ENCODE results near the gene UTP14C.
"Not testable (repeated sequence)": the region's sequence is repeated elsewhere in the genome, so short reads cannot be mapped to it uniquely, and the experiment has no call there.

The UTP14C gene

DNA sequence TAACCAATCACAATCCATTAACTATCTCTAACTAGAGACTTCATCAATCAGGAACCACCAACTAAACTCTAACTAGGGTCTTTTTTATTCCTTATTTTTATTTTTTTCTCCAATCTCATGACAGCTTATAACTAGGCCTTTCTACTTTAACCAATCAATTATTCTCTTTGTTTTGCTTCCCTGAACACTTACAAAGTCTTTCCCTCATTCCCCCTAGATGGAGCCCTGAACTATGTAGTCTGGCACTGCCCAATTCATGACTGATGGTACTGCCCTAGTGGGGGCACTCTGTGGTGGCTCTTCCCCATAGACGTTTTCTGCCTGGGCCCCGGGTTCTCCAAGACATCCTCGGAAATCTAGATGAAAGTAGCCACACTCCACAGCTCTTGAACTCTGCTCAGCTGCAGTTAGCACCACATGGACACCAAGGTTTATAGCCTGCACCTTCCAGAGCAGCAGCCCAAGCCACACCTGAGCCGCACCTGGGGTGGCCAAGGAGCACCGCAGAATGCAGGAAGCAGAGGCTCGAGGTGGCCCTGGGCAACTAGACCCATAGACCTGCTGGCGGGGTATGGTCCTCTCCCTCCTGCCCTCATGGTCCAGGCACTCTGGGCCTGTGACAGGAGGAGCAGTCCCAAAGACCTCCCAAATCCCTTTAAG, 19.9 kb upstream of the UTP14C start:
- no peak for DNase-seq (ENCODE audit: low read depth)

DNA sequence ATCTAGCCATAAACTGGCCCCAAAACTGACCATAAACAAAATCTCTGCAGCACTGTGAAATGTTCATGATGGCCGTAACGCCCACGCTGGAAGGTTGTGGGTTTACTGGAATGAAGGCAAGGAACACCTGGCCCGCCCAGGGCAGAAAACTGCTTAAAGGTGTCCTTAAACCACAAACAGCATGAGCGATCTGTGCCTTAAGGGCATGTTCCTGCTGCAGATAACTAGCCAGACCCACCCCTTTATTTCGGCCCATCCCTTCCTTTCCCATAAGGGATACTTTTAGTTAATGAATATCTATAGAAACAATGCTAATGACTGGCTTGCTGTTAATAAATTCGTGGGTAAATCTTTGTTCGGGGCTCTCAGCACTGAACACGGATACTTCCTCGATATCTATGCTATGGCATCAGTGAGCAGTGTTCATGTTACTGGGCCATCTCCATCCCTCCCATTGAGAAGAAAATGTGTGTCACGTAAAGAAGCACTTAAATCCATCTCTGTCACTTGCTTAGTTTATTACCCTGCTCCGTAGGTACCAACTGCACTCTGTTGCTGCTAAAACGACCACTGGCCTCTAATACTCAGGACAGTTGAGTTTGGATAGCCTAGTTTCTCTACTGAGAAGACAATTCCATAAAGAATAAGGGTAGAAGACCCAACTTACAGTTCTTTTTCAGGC, 18.5 kb upstream of the UTP14C start:
- no peak for DNase-seq (ENCODE audit: low read depth)

DNA sequence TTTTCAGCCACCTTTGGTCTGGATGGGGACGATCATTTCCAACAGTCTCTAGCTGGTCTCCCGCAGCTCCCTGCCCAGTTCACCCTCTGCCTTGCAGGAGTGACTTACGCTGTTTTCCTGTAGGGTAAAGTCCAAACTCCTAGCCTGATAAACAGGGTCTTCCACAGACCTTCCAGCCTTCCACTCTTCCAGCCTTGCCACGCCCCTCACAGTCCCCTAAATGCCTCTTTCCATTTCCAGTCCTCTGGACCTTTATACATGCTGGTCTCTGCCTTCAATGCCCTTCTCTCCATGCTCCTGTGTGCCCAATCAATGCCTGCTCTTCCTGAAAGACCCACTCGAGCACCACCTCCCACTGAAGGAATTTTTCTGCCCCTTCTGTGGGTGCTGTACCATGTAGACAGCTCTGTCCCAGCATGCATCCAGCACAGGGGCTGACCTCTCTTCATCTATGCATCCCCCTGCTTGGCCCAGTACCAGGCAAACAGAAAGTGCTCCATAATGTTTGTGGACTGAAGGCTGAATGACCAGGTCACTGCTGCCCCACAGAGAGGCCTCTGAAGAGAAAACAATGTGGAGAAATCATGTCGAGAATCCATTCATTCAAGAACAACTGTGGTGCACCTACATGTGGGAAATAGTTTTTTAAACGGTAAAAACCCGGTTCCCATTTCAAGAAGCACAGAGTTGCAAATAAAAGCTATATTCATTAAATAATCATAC, 17.8 kb upstream of the UTP14C start:
- DNase-seq (ENCODE audit: low read depth), result no peak

DNA sequence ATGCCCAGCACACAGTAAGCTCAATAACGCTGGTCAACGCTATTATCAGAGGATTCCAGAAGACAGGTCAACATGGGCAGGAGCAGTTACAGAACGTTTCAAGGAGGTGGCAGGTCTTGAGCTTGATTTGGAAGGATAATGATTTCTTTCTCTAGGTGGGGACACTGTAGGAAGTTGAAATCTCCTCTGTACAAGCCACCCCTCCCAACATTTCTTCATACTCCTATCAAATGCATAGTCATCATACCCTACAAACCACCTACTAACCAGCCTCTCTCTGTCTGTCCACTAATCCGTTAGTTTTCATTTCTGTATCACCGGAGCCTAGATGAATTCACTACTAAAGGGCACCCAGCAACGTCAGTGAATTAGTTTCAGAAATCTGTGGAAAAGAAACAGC, 14.5 kb upstream of the UTP14C start:
- DNase-seq (ENCODE audit: low read depth), result no peak

- peak; percentile 3 for DNase-seq (ENCODE audit: low read depth)
Observed at GRCh38 chr13:52010890-52011631, 13.4 kb upstream of the UTP14C start, which contains the start of gene ATP7B. ATP7B (minus strand) TSS chr13:52011450; CDS start chr13:52011337, 113 bp downstream.

DNA sequence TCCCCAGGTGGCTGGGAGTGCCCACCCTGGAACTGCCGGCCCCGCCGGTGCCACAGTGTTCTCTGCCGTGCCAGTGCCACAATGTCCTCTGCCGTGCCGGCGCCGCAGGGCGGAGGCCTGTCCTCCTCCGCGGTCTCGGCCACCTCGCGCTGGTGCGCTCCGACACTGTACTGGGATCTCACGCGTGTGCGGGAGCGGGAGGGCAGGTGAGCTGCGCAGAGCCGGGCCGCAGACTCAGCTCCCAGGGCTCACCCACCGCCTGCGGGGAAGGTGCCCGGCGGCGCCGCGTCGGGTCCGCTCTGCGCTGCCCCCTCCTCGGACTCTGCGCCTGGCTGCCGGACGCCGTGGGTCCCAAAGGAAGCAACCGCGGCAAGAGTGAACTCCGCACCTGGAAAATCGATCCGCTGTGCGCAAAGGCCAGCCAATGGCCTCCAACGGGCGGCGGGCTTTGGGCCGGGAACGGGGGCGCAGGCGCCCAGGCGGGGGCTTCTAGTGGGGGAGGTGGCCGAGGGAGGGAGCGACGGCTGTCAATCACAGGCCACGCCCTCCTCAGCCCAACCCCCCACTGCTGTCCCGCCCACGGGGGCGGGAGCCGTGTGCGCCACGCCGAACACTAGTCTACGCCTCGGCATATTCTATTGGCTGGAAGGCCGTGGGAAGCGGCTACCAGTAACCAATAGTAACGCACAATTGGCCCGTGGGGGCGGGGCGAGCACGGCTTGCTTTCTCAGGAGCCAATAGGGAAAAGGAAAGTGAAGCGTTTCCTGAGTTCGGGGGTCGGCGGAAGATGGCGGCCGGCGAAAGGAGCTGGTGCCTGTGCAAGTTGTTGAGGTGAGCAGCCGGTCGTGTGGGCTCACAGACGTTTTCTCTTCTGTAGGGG, 12.6 kb upstream of the UTP14C start, which contains the start of gene ALG11:
Gene ALG11 (plus strand): TSS at position 767 of the 880 bp plus-strand sequence. CDS start 21 bp downstream, at position 788.
- DNase-seq (ENCODE audit: low read depth), result peak; percentile 82

- DNase-seq (ENCODE audit: low read depth), result no peak
Observed at GRCh38 chr13:52012512-52012836, 12.0 kb upstream of the UTP14C start.

DNA sequence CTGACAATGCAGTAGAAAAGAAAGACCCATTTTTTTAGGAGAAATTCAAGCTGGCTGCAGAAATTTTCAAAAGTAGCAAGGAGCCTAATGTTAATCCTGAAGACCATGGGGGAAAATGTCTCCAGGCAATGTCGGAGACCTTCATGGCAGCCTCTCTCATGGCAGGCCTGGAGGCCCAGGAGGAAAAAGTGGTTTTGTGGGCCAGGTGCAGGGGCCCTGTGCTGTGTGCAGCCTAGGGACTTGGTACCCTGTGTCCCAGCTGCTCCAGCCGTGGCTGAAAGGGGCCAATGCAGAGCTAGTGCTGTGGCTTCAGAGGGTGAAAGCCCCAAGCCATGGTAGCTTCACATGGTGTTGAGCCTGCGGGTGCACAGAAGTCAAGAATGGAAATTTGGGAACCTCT, 8.2 kb upstream of the UTP14C start:
- DNase-seq (ENCODE audit: low read depth), result no peak

DNA sequence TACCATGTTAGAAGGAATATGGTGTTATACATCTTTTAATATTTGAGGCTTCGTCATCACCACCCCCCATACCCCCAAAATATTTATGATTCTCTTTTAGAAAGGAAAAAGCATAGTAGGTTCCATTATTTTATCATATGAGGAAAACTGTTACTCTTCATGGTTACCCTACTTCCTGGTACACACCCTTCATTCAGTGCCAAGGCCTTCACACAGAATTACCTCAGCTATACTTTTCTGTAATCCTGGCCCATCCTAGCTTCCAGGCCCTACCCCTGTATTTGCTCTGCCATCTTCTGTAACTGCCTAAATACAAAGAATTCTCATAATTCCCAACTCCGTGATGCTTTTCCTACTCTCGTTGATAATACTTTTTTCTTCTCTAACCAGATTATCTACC, 4.3 kb upstream of the UTP14C start:
- DNase-seq (ENCODE audit: low read depth), result no peak

- DNase-seq (ENCODE audit: low read depth), result no peak
Observed at GRCh38 chr13:52022356-52022755, 2.1 kb upstream of the UTP14C start.

- DNase-seq (ENCODE audit: low read depth), result no peak
Observed at GRCh38 chr13:52025475-52026245, 1.2 kb downstream of the UTP14C start.

- no peak for DNase-seq (ENCODE audit: low read depth)
Observed at GRCh38 chr13:52026246-52026626, 1.7 kb downstream of the UTP14C start.

DNA sequence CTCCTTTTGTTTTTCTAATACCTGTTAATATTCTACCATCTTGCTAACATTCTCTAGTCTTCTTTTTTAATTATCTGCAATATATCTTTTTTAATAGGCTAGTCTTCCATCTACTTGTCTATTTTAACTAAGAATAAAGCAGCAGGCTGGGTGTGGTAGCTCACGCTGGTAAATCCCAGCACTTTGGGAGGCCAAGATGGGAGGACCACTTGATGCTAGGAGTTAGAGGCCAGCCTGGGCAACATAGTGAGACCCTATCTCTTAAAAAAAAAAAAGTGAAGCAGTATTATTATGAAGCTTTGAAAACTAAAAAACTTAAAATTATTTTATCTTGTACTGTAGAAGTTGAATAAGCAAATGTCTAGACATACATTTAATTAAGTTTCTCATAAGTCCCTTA, 3.3 kb downstream of the UTP14C start:
- DNase-seq (ENCODE audit: low read depth), result no peak

GRCh38 chr13:52029569-52029968, 5.1 kb downstream of the UTP14C start:
- DNase-seq (ENCODE audit: low read depth), result no peak

GRCh38 chr13:52030401-52030800, 5.9 kb downstream of the UTP14C start:
- DNase-seq (ENCODE audit: low read depth), result not testable (repeated sequence)

DNA sequence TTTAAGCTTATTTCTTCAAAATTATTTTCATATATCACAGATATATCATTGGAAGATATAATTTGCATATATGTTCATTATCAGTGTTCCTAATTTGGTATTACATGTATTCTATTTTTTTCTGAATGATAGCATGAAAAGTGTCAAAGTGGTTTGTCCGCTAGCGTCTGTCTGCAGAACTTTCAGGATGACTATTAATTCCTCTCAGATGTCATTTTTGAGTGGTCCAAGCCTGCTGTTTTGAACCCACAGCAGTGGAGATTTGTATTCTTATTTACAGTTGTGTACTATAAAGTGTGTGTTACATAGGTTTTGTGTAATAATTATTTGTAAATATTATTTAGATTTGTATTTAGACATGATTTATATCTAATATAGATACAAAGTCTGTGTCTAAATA, 8.5 kb downstream of the UTP14C start:
- DNase-seq (ENCODE audit: low read depth), result no peak

DNA sequence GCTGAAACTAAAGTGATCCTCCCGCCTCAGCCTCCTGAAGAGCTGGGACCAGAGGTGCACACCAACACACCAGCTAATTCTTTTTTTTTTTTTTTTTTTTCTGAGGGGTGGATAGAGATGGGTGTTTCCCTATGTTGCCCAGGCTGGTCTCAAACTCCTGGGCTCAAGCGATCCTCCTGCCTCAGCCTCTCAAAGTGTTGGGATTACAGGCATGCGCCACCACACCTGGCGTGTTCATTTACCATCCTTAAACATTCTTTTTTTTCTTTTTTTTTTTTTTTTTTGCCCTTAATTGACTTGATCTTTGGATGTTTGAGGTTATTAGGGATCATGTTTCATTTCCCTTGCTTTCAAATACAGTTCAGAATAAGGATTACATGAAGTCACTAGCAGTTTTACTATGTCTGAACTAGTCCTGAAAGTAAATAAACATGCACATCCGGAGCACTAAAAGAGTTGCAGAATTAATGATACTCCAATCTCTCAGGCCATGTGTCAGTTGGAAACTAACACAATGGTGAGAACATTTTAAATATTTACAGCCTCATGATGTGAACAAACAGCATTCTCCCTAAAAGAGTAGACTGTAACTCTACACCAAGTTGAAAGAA, 10.2 kb downstream of the UTP14C start:
- no peak for DNase-seq (ENCODE audit: low read depth)

- no peak for DNase-seq (ENCODE audit: low read depth)
Observed at GRCh38 chr13:52036037-52036436, 11.5 kb downstream of the UTP14C start.

GRCh38 chr13:52043675-52044074, 19.2 kb downstream of the UTP14C start:
- no peak for DNase-seq (ENCODE audit: low read depth)

GRCh38 chr13:52047463-52047862, 23.0 kb downstream of the UTP14C start:
- no peak for DNase-seq (ENCODE audit: low read depth)
